SK-N-SH treated with all-trans-retinoic acid at 6 μM for 48 hours (cell line): ENCODE measurements around the gene PRPF19.

Source experiments
- ATAC-seq: fragments of 200-7000 bp; cut with Tn5 transposase; 3 replicates; pipeline ENCODE4 v1.9.1; 2020; ENCODE audit warnings: mild to moderate bottlenecking, moderate library complexity
- ARNTL ChIP-seq: fragments of 450-650 bp; formaldehyde crosslinking; IDR thresholded peaks from 2 replicates; pipeline ENCODE4 v1.5.0; 2020; ENCODE audit warnings: low read depth, mild to moderate bottlenecking, moderate library complexity, borderline replicate concordance
- CSDC2 ChIP-seq: fragments of 250-450 bp; sonication (Bioruptor Pico); IDR thresholded peaks from 2 replicates; pipeline ENCODE4 v1.5.0; 2020; ENCODE audit warnings: mild to moderate bottlenecking, moderate library complexity
- ESRRG ChIP-seq: fragments of 250-450 bp; sonication (Bioruptor Pico); IDR thresholded peaks from 2 replicates; pipeline ENCODE4 v1.6.1; 2021; ENCODE audit warnings: mild to moderate bottlenecking
- GLIS3 ChIP-seq: fragments of 250-450 bp; sonication (Bioruptor Pico); IDR thresholded peaks from 2 replicates; pipeline ENCODE4 v1.5.0; 2020; ENCODE audit warnings: mild to moderate bottlenecking, moderate library complexity
- ISL1 ChIP-seq: fragments of 250-450 bp; sonication (Bioruptor Pico); IDR thresholded peaks from 2 replicates; pipeline ENCODE4 v2.1.2; 2022; ENCODE audit warnings: mild to moderate bottlenecking, moderate library complexity
- OSR1 ChIP-seq: fragments of 250-450 bp; sonication (Bioruptor Pico); IDR thresholded peaks from 2 replicates; pipeline ENCODE4 v1.8.0; 2022; ENCODE audit warnings: moderate library complexity, mild to moderate bottlenecking, inconsistent platforms
- PPARA ChIP-seq: fragments of 250-450 bp; sonication (Bioruptor Pico); IDR thresholded peaks from 2 replicates; pipeline ENCODE4 v1.5.0; 2020; ENCODE audit warnings: mild to moderate bottlenecking, borderline replicate concordance
- RARB ChIP-seq: fragments of 250-450 bp; sonication (Bioruptor Pico); IDR thresholded peaks from 2 replicates; pipeline ENCODE4 v1.8.0; 2021; ENCODE audit warnings: mild to moderate bottlenecking, moderate library complexity
- TCF4 ChIP-seq: fragments of 250-450 bp; sonication (Bioruptor Pico); IDR thresholded peaks from 2 replicates; pipeline ENCODE4 v1.8.0; 2021; ENCODE audit warnings: mild to moderate bottlenecking, moderate library complexity, borderline replicate concordance
- TOX ChIP-seq: fragments of 250-450 bp; sonication (Bioruptor Pico); IDR thresholded peaks from 2 replicates; pipeline ENCODE4 v1.8.0; 2021; ENCODE audit warnings: mild to moderate bottlenecking, moderate library complexity, borderline replicate concordance
- ZC3H10 ChIP-seq: fragments of 250-450 bp; sonication (Bioruptor Pico); IDR thresholded peaks from 2 replicates; pipeline ENCODE4 v1.5.1; 2021; ENCODE audit warnings: mild to moderate bottlenecking, moderate library complexity
- ZFP3 ChIP-seq: fragments of 250-450 bp; sonication (Bioruptor Pico); IDR thresholded peaks from 2 replicates; pipeline ENCODE4 v1.5.0; 2020; ENCODE audit warnings: mild to moderate bottlenecking, moderate library complexity
- ZFP30 ChIP-seq: fragments of 450-650 bp; formaldehyde crosslinking; IDR thresholded peaks from 2 replicates; pipeline ENCODE4 v1.5.0; 2022; ENCODE audit warnings: mild to moderate bottlenecking, moderate library complexity
- ZNF565 ChIP-seq: fragments of 450-650 bp; formaldehyde crosslinking; conservative IDR thresholded peaks from 2 replicates; pipeline ENCODE4 v1.5.0; 2020; ENCODE audit warnings: low read depth, mild to moderate bottlenecking, moderate library complexity
- ZNF70 ChIP-seq: fragments of 450-650 bp; formaldehyde crosslinking; IDR thresholded peaks from 2 replicates; pipeline ENCODE4 v1.5.0; 2020; ENCODE audit warnings: mild to moderate bottlenecking, moderate library complexity
- ZNF8 ChIP-seq: fragments of 450-650 bp; formaldehyde crosslinking; IDR thresholded peaks from 2 replicates; pipeline ENCODE4 v1.5.0; 2020; ENCODE audit warnings: mild to moderate bottlenecking, moderate library complexity
- TF ChIP-seq, protein P1 (sequence below): fragments of 250-450 bp; sonication (Bioruptor Pico); IDR thresholded peaks from 2 replicates; pipeline ENCODE4 v1.5.1; 2020; ENCODE audit warnings: low read depth, mild to moderate bottlenecking, moderate library complexity
- TF ChIP-seq, protein P2 (sequence below): fragments of 250-450 bp; sonication (Bioruptor Pico); IDR thresholded peaks from 2 replicates; pipeline ENCODE4 v1.5.0; 2020; ENCODE audit warnings: mild to moderate bottlenecking, moderate library complexity
- TF ChIP-seq, protein P3 (sequence below): fragments of 250-450 bp; sonication (Bioruptor Pico); IDR thresholded peaks from 2 replicates; pipeline ENCODE4 v1.8.0; 2020; ENCODE audit warnings: mild to moderate bottlenecking, moderate library complexity, borderline replicate concordance
- TF ChIP-seq, protein P4 (sequence below): fragments of 250-450 bp; sonication (Bioruptor Pico); IDR thresholded peaks from 2 replicates; pipeline ENCODE4 v1.5.1; 2021; ENCODE audit warnings: mild to moderate bottlenecking, moderate library complexity

The PRPF19 gene

DNA sequence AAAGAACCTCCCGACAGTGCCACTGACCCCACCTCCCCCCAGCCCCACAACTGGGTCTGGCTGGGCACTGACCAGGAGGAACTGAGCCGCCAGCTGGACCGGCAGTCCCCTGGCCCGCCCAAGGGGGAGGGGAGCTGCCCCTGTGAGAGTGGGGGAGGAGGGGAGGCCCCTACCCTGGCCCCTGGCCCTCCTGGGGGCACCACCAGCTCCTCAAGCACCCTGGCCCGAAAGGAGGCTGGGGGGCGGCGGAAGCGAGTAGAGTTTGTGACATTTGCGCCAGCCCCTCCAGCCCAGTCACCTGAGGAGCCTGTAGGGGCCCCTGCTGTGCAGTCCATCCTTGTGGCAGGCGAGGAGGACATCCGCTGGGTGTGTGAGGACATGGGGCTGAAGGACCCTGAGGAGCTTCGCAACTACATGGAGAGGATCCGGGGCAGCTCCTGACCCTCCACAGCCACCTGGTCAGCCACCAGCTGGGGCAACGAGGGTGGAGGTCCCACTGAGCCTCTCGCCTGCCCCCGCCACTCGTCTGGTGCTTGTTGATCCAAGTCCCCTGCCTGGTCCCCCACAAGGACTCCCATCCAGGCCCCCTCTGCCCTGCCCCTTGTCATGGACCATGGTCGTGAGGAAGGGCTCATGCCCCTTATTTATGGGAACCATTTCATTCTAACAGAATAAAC lies 30.2 kb upstream of the PRPF19 start (continued):
- TF ChIP-seq, protein P1, sequence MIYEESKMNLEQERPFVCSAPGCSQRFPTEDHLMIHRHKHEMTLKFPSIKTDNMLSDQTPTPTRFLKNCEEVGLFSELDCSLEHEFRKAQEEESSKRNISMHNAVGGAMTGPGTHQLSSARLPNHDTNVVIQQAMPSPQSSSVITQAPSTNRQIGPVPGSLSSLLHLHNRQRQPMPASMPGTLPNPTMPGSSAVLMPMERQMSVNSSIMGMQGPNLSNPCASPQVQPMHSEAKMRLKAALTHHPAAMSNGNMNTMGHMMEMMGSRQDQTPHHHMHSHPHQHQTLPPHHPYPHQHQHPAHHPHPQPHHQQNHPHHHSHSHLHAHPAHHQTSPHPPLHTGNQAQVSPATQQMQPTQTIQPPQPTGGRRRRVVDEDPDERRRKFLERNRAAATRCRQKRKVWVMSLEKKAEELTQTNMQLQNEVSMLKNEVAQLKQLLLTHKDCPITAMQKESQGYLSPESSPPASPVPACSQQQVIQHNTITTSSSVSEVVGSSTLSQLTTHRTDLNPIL, result no peak
- no peak for TF ChIP-seq GLIS3 (CRISPR knock-in tag)

DNA sequence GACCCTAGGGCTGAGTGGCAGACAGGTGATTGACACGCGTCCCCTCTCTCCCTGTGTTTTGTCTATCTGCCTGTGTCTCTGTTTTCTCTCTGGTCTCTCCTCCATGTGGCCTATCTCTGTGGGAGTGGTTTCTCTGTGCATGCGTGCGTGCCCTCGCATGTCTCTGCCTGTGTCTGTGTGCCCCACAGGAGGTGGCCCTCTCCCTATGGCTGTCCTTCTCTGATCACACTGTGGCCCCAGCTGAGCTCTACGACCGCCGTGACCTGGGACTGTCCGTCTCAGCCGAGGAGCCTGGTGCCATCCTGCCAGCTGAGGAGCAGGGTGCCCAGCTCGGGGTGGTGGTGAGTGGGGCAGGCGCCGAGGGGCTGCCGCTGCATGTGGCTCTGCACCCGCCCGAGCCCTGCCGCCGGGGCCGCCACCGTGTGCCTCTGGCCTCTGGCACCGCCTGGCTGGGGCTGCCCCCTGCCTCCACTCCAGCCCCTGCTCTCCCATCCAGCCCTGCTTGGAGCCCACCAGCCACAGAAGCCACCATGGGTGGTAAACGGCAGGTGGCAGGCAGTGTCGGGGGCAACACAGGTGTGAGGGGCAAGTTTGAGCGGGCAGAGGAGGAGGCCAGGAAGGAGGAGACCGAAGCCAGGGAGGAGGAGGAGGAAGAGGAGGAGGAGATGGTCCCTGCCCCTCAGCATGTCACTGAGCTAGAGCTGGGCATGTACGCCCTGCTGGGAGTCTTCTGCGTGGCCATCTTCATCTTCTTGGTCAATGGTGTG lies 29.5 kb upstream of the PRPF19 start:
- no peak for ATAC-seq
- TF ChIP-seq, protein P1, result no peak
- no peak for TF ChIP-seq RARB
- TF ChIP-seq ZNF70 (CRISPR knock-in tag), result no peak
- TF ChIP-seq ZNF565 (CRISPR knock-in tag), result no peak
- TF ChIP-seq, protein P2, sequence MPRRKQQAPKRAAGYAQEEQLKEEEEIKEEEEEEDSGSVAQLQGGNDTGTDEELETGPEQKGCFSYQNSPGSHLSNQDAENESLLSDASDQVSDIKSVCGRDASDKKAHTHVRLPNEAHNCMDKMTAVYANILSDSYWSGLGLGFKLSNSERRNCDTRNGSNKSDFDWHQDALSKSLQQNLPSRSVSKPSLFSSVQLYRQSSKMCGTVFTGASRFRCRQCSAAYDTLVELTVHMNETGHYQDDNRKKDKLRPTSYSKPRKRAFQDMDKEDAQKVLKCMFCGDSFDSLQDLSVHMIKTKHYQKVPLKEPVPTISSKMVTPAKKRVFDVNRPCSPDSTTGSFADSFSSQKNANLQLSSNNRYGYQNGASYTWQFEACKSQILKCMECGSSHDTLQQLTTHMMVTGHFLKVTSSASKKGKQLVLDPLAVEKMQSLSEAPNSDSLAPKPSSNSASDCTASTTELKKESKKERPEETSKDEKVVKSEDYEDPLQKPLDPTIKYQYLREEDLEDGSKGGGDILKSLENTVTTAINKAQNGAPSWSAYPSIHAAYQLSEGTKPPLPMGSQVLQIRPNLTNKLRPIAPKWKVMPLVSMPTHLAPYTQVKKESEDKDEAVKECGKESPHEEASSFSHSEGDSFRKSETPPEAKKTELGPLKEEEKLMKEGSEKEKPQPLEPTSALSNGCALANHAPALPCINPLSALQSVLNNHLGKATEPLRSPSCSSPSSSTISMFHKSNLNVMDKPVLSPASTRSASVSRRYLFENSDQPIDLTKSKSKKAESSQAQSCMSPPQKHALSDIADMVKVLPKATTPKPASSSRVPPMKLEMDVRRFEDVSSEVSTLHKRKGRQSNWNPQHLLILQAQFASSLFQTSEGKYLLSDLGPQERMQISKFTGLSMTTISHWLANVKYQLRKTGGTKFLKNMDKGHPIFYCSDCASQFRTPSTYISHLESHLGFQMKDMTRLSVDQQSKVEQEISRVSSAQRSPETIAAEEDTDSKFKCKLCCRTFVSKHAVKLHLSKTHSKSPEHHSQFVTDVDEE (CRISPR knock-in tag), result no peak
- no peak for TF ChIP-seq ISL1 (CRISPR knock-in tag)
- no peak for TF ChIP-seq ZC3H10 (CRISPR knock-in tag)
- TF ChIP-seq ESRRG (CRISPR knock-in tag), result no peak
- no peak for TF ChIP-seq ARNTL (CRISPR knock-in tag)
- no peak for TF ChIP-seq TCF4 (CRISPR knock-in tag)
- TF ChIP-seq GLIS3 (CRISPR knock-in tag), result no peak
- TF ChIP-seq, protein P3, sequence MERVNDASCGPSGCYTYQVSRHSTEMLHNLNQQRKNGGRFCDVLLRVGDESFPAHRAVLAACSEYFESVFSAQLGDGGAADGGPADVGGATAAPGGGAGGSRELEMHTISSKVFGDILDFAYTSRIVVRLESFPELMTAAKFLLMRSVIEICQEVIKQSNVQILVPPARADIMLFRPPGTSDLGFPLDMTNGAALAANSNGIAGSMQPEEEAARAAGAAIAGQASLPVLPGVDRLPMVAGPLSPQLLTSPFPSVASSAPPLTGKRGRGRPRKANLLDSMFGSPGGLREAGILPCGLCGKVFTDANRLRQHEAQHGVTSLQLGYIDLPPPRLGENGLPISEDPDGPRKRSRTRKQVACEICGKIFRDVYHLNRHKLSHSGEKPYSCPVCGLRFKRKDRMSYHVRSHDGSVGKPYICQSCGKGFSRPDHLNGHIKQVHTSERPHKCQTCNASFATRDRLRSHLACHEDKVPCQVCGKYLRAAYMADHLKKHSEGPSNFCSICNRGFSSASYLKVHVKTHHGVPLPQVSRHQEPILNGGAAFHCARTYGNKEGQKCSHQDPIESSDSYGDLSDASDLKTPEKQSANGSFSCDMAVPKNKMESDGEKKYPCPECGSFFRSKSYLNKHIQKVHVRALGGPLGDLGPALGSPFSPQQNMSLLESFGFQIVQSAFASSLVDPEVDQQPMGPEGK (CRISPR knock-in tag), result no peak
- TF ChIP-seq OSR1 (CRISPR knock-in tag), result no peak
- TF ChIP-seq PPARA, result no peak
- TF ChIP-seq, protein P4, sequence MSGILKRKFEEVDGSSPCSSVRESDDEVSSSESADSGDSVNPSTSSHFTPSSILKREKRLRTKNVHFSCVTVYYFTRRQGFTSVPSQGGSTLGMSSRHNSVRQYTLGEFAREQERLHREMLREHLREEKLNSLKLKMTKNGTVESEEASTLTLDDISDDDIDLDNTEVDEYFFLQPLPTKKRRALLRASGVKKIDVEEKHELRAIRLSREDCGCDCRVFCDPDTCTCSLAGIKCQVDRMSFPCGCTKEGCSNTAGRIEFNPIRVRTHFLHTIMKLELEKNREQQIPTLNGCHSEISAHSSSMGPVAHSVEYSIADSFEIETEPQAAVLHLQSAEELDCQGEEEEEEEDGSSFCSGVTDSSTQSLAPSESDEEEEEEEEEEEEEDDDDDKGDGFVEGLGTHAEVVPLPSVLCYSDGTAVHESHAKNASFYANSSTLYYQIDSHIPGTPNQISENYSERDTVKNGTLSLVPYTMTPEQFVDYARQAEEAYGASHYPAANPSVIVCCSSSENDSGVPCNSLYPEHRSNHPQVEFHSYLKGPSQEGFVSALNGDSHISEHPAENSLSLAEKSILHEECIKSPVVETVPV (CRISPR knock-in tag), result no peak
- no peak for TF ChIP-seq TOX (CRISPR knock-in tag)
- no peak for TF ChIP-seq ZFP30 (CRISPR knock-in tag)
- TF ChIP-seq CSDC2 (CRISPR knock-in tag), result no peak
- TF ChIP-seq ZNF8 (CRISPR knock-in tag), result no peak
- TF ChIP-seq, all 23 proteins: peak for 0

DNA sequence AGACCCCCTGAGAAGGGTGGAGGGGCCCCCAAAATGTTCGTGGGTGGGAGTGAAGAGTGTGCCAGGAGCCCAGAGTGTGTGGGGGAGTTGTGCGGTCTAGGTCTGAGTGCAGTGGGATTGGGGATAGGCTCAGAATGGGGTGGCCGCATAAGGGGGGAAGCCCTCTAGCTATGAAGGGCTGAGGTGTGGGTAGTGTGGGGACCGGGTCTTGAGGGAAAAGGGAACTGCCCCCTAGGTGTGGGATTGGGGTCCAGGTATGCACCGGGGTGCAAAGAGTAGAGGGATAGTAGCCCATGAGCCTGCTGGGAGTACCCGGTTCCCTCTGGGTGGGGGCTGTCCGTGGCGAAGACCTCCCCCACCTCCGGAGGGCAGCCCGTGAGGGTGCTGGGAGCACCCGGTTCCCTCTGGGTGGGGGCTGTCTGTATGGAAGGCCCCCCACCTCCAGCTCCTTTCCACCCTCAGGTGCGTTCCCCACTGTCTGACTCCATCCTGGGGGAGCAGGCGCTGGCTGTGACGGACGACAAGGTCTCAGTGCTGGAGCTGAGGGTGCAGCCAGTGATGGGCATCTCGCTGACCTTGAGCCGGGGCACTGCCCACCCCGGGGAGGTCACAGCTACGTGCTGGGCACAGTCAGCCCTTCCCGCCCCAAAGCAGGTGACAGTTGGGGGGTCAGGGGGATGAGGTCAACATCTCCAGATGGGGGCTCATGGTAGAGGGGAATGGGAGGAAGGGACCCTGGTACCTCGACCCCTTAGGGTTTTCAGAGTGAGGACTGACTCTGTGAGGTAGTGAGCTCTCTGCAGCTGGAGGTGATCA lies 28.6 kb upstream of the PRPF19 start:
- no peak for TF ChIP-seq ZC3H10 (CRISPR knock-in tag)
- TF ChIP-seq PPARA, result no peak
- no peak for TF ChIP-seq RARB
- TF ChIP-seq ZFP3 (CRISPR knock-in tag), result no peak
- TF ChIP-seq, protein P4 (CRISPR knock-in tag), result no peak
- TF ChIP-seq, protein P3 (CRISPR knock-in tag), result no peak
- no peak for TF ChIP-seq CSDC2 (CRISPR knock-in tag)
- TF ChIP-seq TOX (CRISPR knock-in tag), result no peak
- TF ChIP-seq, protein P1, result no peak
- no peak for TF ChIP-seq ZFP30 (CRISPR knock-in tag)
- TF ChIP-seq TCF4 (CRISPR knock-in tag), result no peak
- no peak for TF ChIP-seq ISL1 (CRISPR knock-in tag)
- TF ChIP-seq, all 23 proteins: peak for 0

More for the DNA sequence above, 28.6 kb upstream of the PRPF19 start:
- no peak for ATAC-seq
